HG03571 (cell line): ENCODE data around the gene SETD2.

Experiments used
- ATAC-seq: cut with Tn5 transposase; IDR thresholded peaks from one replicate; pipeline ENCODE4 v1.9.1; 2021; ENCODE audit not compliant: unreplicated experiment

The SETD2 gene

GRCh38 chr3:46999516-47000197 lies 164.3 kb downstream of the SETD2 start:
- no peak for ATAC-seq

- ATAC-seq, result no peak
Observed at GRCh38 chr3:46998852-46999515, 164.9 kb downstream of the SETD2 start.

- ATAC-seq, result no peak
Observed at GRCh38 chr3:46998121-46998851, 165.6 kb downstream of the SETD2 start.

GRCh38 chr3:46997453-46998091 lies 166.3 kb downstream of the SETD2 start:
- no peak for ATAC-seq

- no peak for ATAC-seq
Observed at GRCh38 chr3:46996689-46997452, 167.0 kb downstream of the SETD2 start.

- ATAC-seq, result no peak
Observed at GRCh38 chr3:46995901-46996562, 167.9 kb downstream of the SETD2 start.

GRCh38 chr3:46994801-46995731 lies 168.8 kb downstream of the SETD2 start:
- ATAC-seq, result no peak

- no peak for ATAC-seq
Observed at GRCh38 chr3:46993986-46994385, 169.9 kb downstream of the SETD2 start.

- ATAC-seq, result no peak
Observed at GRCh38 chr3:46993292-46993691, 170.6 kb downstream of the SETD2 start.

GRCh38 chr3:46992231-46992630 lies 171.7 kb downstream of the SETD2 start:
- no peak for ATAC-seq

GRCh38 chr3:46991406-46992165 lies 172.3 kb downstream of the SETD2 start:
- ATAC-seq, result no peak

GRCh38 chr3:46990573-46991374 lies 173.1 kb downstream of the SETD2 start:
- ATAC-seq, result peak; percentile 33

- ATAC-seq, result no peak
Observed at GRCh38 chr3:46989146-46989810, 174.6 kb downstream of the SETD2 start.

GRCh38 chr3:46988616-46989015 lies 175.3 kb downstream of the SETD2 start:
- no peak for ATAC-seq

GRCh38 chr3:46987743-46988401 lies 176.0 kb downstream of the SETD2 start:
- peak; percentile 63 for ATAC-seq

- no peak for ATAC-seq
Observed at GRCh38 chr3:46987319-46987742, 176.6 kb downstream of the SETD2 start.
